Astrocyte (in vitro differentiated cells and primary cell): Measurements from ENCODE around the gene BOD1L1.

ENCODE experiments used
- CTCF ChIP-seq: IDR thresholded peaks from 2 replicates; pipeline ENCODE4 v1.5.1; 2011; ENCODE audit warnings: low read depth, mild to moderate bottlenecking, inconsistent platforms, low read length, moderate library complexity; ENCODE audit not compliant: insufficient read depth
- EZH2 ChIP-seq: IDR thresholded peaks from 2 replicates; pipeline ENCODE4 v1.6.1; 2012; ENCODE audit warnings: mild to moderate bottlenecking, low read length, inconsistent platforms; ENCODE audit not compliant: insufficient read depth

GRCh38 chr4:13670456-13671160, 43.1 kb upstream of the BOD1L1 start:
- no peak for TF ChIP-seq EZH2
- no peak for TF ChIP-seq CTCF
